ENCODE measurements around the gene ABHD10.
"Not testable (repeated sequence)": the region's sequence is repeated elsewhere in the genome, so short reads cannot be mapped to it uniquely, and the experiment has no call there.

GRCh38 chr3:112037194-112037593, 58.4 kb downstream of the ABHD10 start:
- not testable (repeated sequence) for TF ChIP-seq POLR2A, CTCF (IDR thresholded peaks at IDR 0.05)

All from thyroid gland (tissue), 4 donors.